ENCODE results near the gene ACP6.
A peak's percentile ranks its signal among the peaks of the same experiment; 100 is the strongest.

Gene ACP6

GRCh38 chr1:147651466-147651865, 18.9 kb downstream of the ACP6 start:
- 100% methylated on average over 1 of the region's 1 CpG for WGBS (ENCODE audit: insufficient coverage)
- Histone ChIP-seq H3K4me3 (ENCODE audit: control insufficient read depth in 1 of 7, extremely low read depth in 1 of 7, insufficient read depth in 4 of 7, low read depth in 2 of 7, low read length in 6 of 7) (no peak overlapping the region), H3K36me3 (ENCODE audit: control insufficient read depth in 4 of 4, insufficient read depth in 4 of 4, low read length in 3 of 4) (peaks cover 19 to 77% (median 39%) of the 10 kb centered on the region in 4 experiments), H3K27me3 (replicated peaks in 2 of 5; ENCODE audit: control insufficient read depth in 4 of 5, insufficient read depth in 5 of 5, low read length in 4 of 5) (no peaks in the 10 kb centered on the region), H3K4me1 (ENCODE audit: control extremely low read depth in 1 of 4, control insufficient read depth in 4 of 4, insufficient read depth in 4 of 4, low read length in 3 of 4) (peaks cover 2 to 5% (median 4%) of the 10 kb centered on the region in 4 experiments), H3K9me3 (ENCODE audit: control extremely low read depth in 1 of 5, control insufficient read depth in 4 of 5, insufficient read depth in 2 of 5, low read depth in 1 of 5, low read length in 4 of 5) (no peaks in the 10 kb centered on the region), H3K27ac (ENCODE audit: insufficient read depth in 1 of 2, low read depth in 1 of 2, low read length in 2 of 2, poor library complexity in 1 of 2, severe bottlenecking in 2 of 2) (no peak overlapping the region)
- no peak for DNase-seq
- CTCF ChIA-PET, result interaction anchor here (1.5 to 1.9 kb wide), 2 partner anchors 9 to 13 kb away, joined by 3 to 4 read pairs; no protein-coding TSS in a partner anchor
- POLR2A ChIA-PET, result no interaction called here

- 92% methylated on average over 1 of the region's 2 CpGs for WGBS (ENCODE audit: insufficient coverage)
- peaks cover 11 to 60% (median 26%) of the 10 kb centered on the region in 4 experiments for H3K36me3 ChIP-seq (ENCODE audit: control insufficient read depth in 4 of 4, insufficient read depth in 4 of 4, low read length in 3 of 4)
- CTCF ChIA-PET, result interaction anchor here (0.6 to 2.0 kb wide), 2 partner anchors 12 to 246 kb away, joined by 3 to 5 read pairs; no protein-coding TSS in a partner anchor
- H3K4me1 ChIP-seq (ENCODE audit: control extremely low read depth in 1 of 4, control insufficient read depth in 4 of 4, insufficient read depth in 4 of 4, low read length in 3 of 4), result peaks cover 8 to 13% (median 10%) of the 10 kb centered on the region in 4 experiments
- DNase-seq, result no peak
- H3K27me3 ChIP-seq (replicated peaks in 2 of 5; ENCODE audit: control insufficient read depth in 4 of 5, insufficient read depth in 5 of 5, low read length in 4 of 5), result no peaks in the 10 kb centered on the region
- no peak overlapping the region for H3K27ac ChIP-seq (ENCODE audit: insufficient read depth in 1 of 2, low read depth in 1 of 2, low read length in 2 of 2, poor library complexity in 1 of 2, severe bottlenecking in 2 of 2)
- POLR2A ChIA-PET, result no interaction called here
- no peak overlapping the region for H3K4me3 ChIP-seq (ENCODE audit: control insufficient read depth in 1 of 7, extremely low read depth in 1 of 7, insufficient read depth in 4 of 7, low read depth in 2 of 7, low read length in 6 of 7)
- no peaks in the 10 kb centered on the region for H3K9me3 ChIP-seq (ENCODE audit: control extremely low read depth in 1 of 5, control insufficient read depth in 4 of 5, insufficient read depth in 2 of 5, low read depth in 1 of 5, low read length in 4 of 5)
These were observed 21.4 kb downstream of the ACP6 start for GRCh38 chr1:147648933-147649332.

GRCh38 chr1:147647796-147648633, 22.3 kb downstream of the ACP6 start:
- Histone ChIP-seq H3K27me3 (replicated peaks in 2 of 5; ENCODE audit: control insufficient read depth in 4 of 5, insufficient read depth in 5 of 5, low read length in 4 of 5) (no peaks in the 10 kb centered on the region), H3K4me1 (ENCODE audit: control extremely low read depth in 1 of 4, control insufficient read depth in 4 of 4, insufficient read depth in 4 of 4, low read length in 3 of 4) (peaks cover 8 to 13% (median 10%) of the 10 kb centered on the region in 4 experiments), H3K36me3 (ENCODE audit: control insufficient read depth in 4 of 4, insufficient read depth in 4 of 4, low read length in 3 of 4) (peaks cover 9 to 59% (median 28%) of the 10 kb centered on the region in 4 experiments), H3K27ac (ENCODE audit: insufficient read depth in 1 of 2, low read depth in 1 of 2, low read length in 2 of 2, poor library complexity in 1 of 2, severe bottlenecking in 2 of 2) (no peak overlapping the region), H3K4me3 (ENCODE audit: control insufficient read depth in 1 of 7, extremely low read depth in 1 of 7, insufficient read depth in 4 of 7, low read depth in 2 of 7, low read length in 6 of 7) (no peak overlapping the region), H3K9me3 (ENCODE audit: control extremely low read depth in 1 of 5, control insufficient read depth in 4 of 5, insufficient read depth in 2 of 5, low read depth in 1 of 5, low read length in 4 of 5) (no peaks in the 10 kb centered on the region)
- no peak for DNase-seq
- ChIA-PET CTCF (interaction anchor here (2.0 kb wide), 1 partner anchor 12 kb away, joined by 5 read pairs; no protein-coding TSS in a partner anchor), POLR2A (no interaction called here)
- 98% methylated on average over 10 of the region's 13 CpGs for WGBS (ENCODE audit: insufficient coverage)

- no peak for DNase-seq
- ChIA-PET CTCF (interaction anchor here (1.1 to 4.1 kb wide), 7 partner anchors 9 to 370 kb away, joined by 3 to 17 read pairs (median 4); no protein-coding TSS in a partner anchor), POLR2A (no interaction called here)
- 100% methylated on average over 1 of the region's 3 CpGs for WGBS (ENCODE audit: insufficient coverage)
- Histone ChIP-seq H3K27me3 (replicated peaks in 2 of 5; ENCODE audit: control insufficient read depth in 4 of 5, insufficient read depth in 5 of 5, low read length in 4 of 5) (no peaks in the 10 kb centered on the region), H3K27ac (ENCODE audit: insufficient read depth in 1 of 2, low read depth in 1 of 2, low read length in 2 of 2, poor library complexity in 1 of 2, severe bottlenecking in 2 of 2) (no peak overlapping the region), H3K4me3 (ENCODE audit: control insufficient read depth in 1 of 7, extremely low read depth in 1 of 7, insufficient read depth in 4 of 7, low read depth in 2 of 7, low read length in 6 of 7) (no peak overlapping the region), H3K4me1 (ENCODE audit: control extremely low read depth in 1 of 4, control insufficient read depth in 4 of 4, insufficient read depth in 4 of 4, low read length in 3 of 4) (peaks cover 6 to 13% (median 8%) of the 10 kb centered on the region in 4 experiments), H3K9me3 (ENCODE audit: control extremely low read depth in 1 of 5, control insufficient read depth in 4 of 5, insufficient read depth in 2 of 5, low read depth in 1 of 5, low read length in 4 of 5) (no peaks in the 10 kb centered on the region), H3K36me3 (ENCODE audit: control insufficient read depth in 4 of 4, insufficient read depth in 4 of 4, low read length in 3 of 4) (peaks cover 5 to 26% (median 15%) of the 10 kb centered on the region in 4 experiments)
These were observed 26.4 kb downstream of the ACP6 start for GRCh38 chr1:147643974-147644373.

GRCh38 chr1:147641695-147642592, 28.4 kb downstream of the ACP6 start:
- DNase-seq, result peak; percentile 48 to 76 (median 66)
- Histone ChIP-seq H3K4me3 (ENCODE audit: control insufficient read depth in 1 of 7, extremely low read depth in 1 of 7, insufficient read depth in 4 of 7, low read depth in 2 of 7, low read length in 6 of 7) (no peak overlapping the region), H3K27me3 (replicated peaks in 2 of 5; ENCODE audit: control insufficient read depth in 4 of 5, insufficient read depth in 5 of 5, low read length in 4 of 5) (no peaks in the 10 kb centered on the region), H3K36me3 (ENCODE audit: control insufficient read depth in 4 of 4, insufficient read depth in 4 of 4, low read length in 3 of 4) (peaks cover 4 to 13% (median 8%) of the 10 kb centered on the region in 4 experiments), H3K4me1 (ENCODE audit: control extremely low read depth in 1 of 4, control insufficient read depth in 4 of 4, insufficient read depth in 4 of 4, low read length in 3 of 4) (peaks cover 6 to 13% (median 8%) of the 10 kb centered on the region in 4 experiments), H3K27ac (ENCODE audit: insufficient read depth in 1 of 2, low read depth in 1 of 2, low read length in 2 of 2, poor library complexity in 1 of 2, severe bottlenecking in 2 of 2) (no peak overlapping the region), H3K9me3 (ENCODE audit: control extremely low read depth in 1 of 5, control insufficient read depth in 4 of 5, insufficient read depth in 2 of 5, low read depth in 1 of 5, low read length in 4 of 5) (no peaks in the 10 kb centered on the region)
- 78% methylated on average over 11 of the region's 17 CpGs for WGBS (ENCODE audit: insufficient coverage)
- ChIA-PET POLR2A (no interaction called here), CTCF (interaction anchor here (0.8 to 4.1 kb wide), 19 partner anchors 9 to 247 kb away, joined by 3 to 17 read pairs (median 4); partner anchors contain the start of gene ACP6)

- Histone ChIP-seq H3K4me3 (ENCODE audit: control insufficient read depth in 1 of 7, extremely low read depth in 1 of 7, insufficient read depth in 4 of 7, low read depth in 2 of 7, low read length in 6 of 7) (no peak overlapping the region), H3K36me3 (ENCODE audit: control insufficient read depth in 4 of 4, insufficient read depth in 4 of 4, low read length in 3 of 4) (peaks cover 4 to 13% (median 8%) of the 10 kb centered on the region in 4 experiments), H3K27me3 (replicated peaks in 2 of 5; ENCODE audit: control insufficient read depth in 4 of 5, insufficient read depth in 5 of 5, low read length in 4 of 5) (no peaks in the 10 kb centered on the region), H3K4me1 (ENCODE audit: control extremely low read depth in 1 of 4, control insufficient read depth in 4 of 4, insufficient read depth in 4 of 4, low read length in 3 of 4) (peaks cover 3 to 7% (median 6%) of the 10 kb centered on the region in 4 experiments), H3K27ac (ENCODE audit: insufficient read depth in 1 of 2, low read depth in 1 of 2, low read length in 2 of 2, poor library complexity in 1 of 2, severe bottlenecking in 2 of 2) (no peak overlapping the region), H3K9me3 (ENCODE audit: control extremely low read depth in 1 of 5, control insufficient read depth in 4 of 5, insufficient read depth in 2 of 5, low read depth in 1 of 5, low read length in 4 of 5) (no peaks in the 10 kb centered on the region)
- no peak for DNase-seq
- POLR2A ChIA-PET, result no interaction called here
- CTCF ChIA-PET, result interaction anchor here (0.8 to 4.1 kb wide), 13 partner anchors 9 to 248 kb away, joined by 3 to 17 read pairs (median 4); no protein-coding TSS in a partner anchor
- WGBS (ENCODE audit: insufficient coverage), result 96% methylated on average over 6 of the region's 8 CpGs
These were observed 29.0 kb downstream of the ACP6 start for GRCh38 chr1:147641291-147641690.

Measured in common myeloid progenitor, CD34-positive (primary cell).